Osteoblast (primary cell): ENCODE results near the gene RHBDF2. TPM values are rescaled to one million over a fixed set of nuclear protein-coding genes. Genes with fewer than 3 reads are reported as not detected.
"Not testable (repeated sequence)": the region's sequence is repeated elsewhere in the genome, so short reads cannot be mapped to it uniquely, and the experiment has no call there.

Experiments used
- DNase-seq: peaks from one replicate; pipeline ENCODE4 v3.0.0; 2011; ENCODE audit warnings: low spot score, mixed read lengths; ENCODE audit not compliant: insufficient read length; ENCODE audit errors: missing footprints
- H2AFZ ChIP-seq: 2 replicates; pipeline ENCODE4 v1.6.0; 2011; ENCODE audit warnings: mild to moderate bottlenecking, low read length
- H3K27ac ChIP-seq: 2 replicates; pipeline ENCODE4 v1.5.1; 2011; ENCODE audit warnings: mild to moderate bottlenecking, low read depth, low read length, moderate library complexity
- H3K27me3 ChIP-seq: 2 replicates; pipeline ENCODE4 v1.6.0; 2012; ENCODE audit warnings: mild to moderate bottlenecking, control low read depth, inconsistent platforms, low read length, moderate library complexity; ENCODE audit not compliant: insufficient read depth
- H3K36me3 ChIP-seq: 2 replicates; pipeline ENCODE4 v1.5.1; 2011; ENCODE audit warnings: mild to moderate bottlenecking, low read length, control low read depth, moderate library complexity; ENCODE audit not compliant: insufficient read depth
- H3K4me1 ChIP-seq: 2 replicates; pipeline ENCODE4 v1.5.1; 2011; ENCODE audit warnings: mild to moderate bottlenecking, low read length, control low read depth, moderate library complexity; ENCODE audit not compliant: insufficient read depth
- H3K4me2 ChIP-seq: 2 replicates; pipeline ENCODE4 v1.6.0; 2011; ENCODE audit warnings: mild to moderate bottlenecking, low read length; ENCODE audit not compliant: insufficient read depth
- H3K4me3 ChIP-seq: fragments of 200-600 bp; sonication (generic); 3 replicates; pipeline ENCODE4 v1.5.1; 2012; ENCODE audit warnings: mild to moderate bottlenecking, low read length, inconsistent platforms; ENCODE audit not compliant: insufficient read depth
- H3K79me2 ChIP-seq: 2 replicates; pipeline ENCODE4 v1.6.0; 2012; ENCODE audit warnings: mild to moderate bottlenecking, low read length, control low read depth, inconsistent platforms; ENCODE audit not compliant: insufficient read depth
- H3K9me3 ChIP-seq: 2 replicates; pipeline ENCODE4 v1.5.1; 2011; ENCODE audit warnings: low read depth, low read length, control low read depth
- H4K20me1 ChIP-seq: 2 replicates; pipeline ENCODE4 v1.6.0; 2012; ENCODE audit warnings: mild to moderate bottlenecking, low read length, control low read depth; ENCODE audit not compliant: insufficient read depth
- total RNA-seq: library from RNA; depleted of rRNA; stranded (reverse); fragments of >200 nt; gene quantifications from 2 replicates; pipeline ENCODE4 v1.2.3, GENCODE V29; 2012
- TF ChIP-seq, protein P1 (sequence below): IDR thresholded peaks from 2 replicates; pipeline ENCODE4 v1.5.1; 2011; ENCODE audit warnings: mild to moderate bottlenecking, low read depth, low read length, moderate library complexity; ENCODE audit errors: extremely low read depth

Gene RHBDF2
- total RNA-seq, 1 donor = 8.3 TPM

DNA sequence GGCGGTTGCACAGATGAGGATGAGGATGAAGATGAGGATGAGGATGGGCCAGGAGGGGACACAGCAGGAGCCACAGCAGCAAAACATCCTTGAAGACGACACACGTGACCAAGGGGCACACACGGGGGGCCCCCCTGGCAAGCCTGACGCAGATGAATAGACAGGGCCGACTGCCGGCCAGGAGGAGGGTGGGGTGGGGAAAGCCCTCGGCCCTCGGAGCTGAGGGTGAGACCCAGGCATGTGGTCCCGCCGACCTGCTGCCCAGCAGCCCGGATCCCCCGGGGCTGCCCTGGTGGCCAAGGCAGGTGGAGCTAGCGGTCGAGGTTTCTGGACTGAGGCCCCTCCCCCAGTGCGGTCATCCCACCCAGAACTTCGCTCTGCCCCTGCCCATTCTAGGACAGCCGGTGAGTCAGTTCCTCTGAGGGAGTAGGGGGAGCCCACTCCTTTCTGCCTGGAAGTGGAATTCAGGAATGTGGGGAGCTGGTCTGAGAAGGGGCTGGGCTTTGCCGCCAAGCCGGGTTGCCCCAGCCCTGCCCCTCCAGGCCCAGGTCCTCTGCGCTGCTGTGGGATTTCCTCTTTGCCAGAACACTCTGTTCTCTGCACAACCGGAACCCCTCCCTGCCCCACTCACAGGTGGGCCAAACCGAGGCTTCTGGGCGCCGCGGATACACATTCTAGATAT is 26.3 kb upstream of the RHBDF2 start:
- H3K27me3 ChIP-seq = no peaks in the 10 kb centered on the region
- no peaks in the 10 kb centered on the region for H4K20me1 ChIP-seq
- H3K4me2 ChIP-seq = peak overlapping the region; percentile 65
- H3K27ac ChIP-seq = peak overlapping the region; percentile 98
- peaks cover 60% of the 10 kb centered on the region for H3K4me1 ChIP-seq
- H3K4me3 ChIP-seq = peak overlapping the region; percentile 42
- peak; percentile 96 for DNase-seq
- no peaks in the 10 kb centered on the region for H3K9me3 ChIP-seq
- no peaks in the 10 kb centered on the region for H3K79me2 ChIP-seq
- H3K36me3 ChIP-seq = no peaks in the 10 kb centered on the region
- TF ChIP-seq, protein P1, sequence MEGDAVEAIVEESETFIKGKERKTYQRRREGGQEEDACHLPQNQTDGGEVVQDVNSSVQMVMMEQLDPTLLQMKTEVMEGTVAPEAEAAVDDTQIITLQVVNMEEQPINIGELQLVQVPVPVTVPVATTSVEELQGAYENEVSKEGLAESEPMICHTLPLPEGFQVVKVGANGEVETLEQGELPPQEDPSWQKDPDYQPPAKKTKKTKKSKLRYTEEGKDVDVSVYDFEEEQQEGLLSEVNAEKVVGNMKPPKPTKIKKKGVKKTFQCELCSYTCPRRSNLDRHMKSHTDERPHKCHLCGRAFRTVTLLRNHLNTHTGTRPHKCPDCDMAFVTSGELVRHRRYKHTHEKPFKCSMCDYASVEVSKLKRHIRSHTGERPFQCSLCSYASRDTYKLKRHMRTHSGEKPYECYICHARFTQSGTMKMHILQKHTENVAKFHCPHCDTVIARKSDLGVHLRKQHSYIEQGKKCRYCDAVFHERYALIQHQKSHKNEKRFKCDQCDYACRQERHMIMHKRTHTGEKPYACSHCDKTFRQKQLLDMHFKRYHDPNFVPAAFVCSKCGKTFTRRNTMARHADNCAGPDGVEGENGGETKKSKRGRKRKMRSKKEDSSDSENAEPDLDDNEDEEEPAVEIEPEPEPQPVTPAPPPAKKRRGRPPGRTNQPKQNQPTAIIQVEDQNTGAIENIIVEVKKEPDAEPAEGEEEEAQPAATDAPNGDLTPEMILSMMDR = no peak
- peak overlapping the region; percentile 25 for H2AFZ ChIP-seq

DNA sequence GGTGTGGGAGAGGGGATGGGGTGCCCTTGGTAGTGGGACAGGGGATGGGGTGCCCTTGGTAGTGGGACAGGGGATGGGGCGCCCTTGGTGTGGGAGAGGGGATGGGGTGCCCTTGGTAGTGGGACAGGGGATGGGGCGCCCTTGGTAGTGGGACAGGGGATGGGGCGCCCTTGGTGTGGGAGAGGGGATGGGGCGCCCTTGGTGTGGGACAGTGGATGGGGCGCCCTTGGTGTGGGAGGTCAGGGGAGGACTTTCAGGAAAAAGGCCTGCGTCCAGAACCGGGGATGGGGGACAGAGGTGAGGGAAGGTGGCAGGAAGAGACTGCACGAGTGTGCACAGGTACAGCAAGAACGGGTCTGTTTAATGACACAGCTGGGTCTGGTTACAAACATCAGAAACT is 25.8 kb upstream of the RHBDF2 start:
- not testable (repeated sequence) for H3K36me3 ChIP-seq, H4K20me1 ChIP-seq, H3K79me2 ChIP-seq, H3K9me3 ChIP-seq, H3K4me3 ChIP-seq, DNase-seq, H3K27me3 ChIP-seq
- Histone ChIP-seq H2AFZ (peak overlapping the region; percentile 25), H3K4me2 (peak overlapping the region; percentile 65), H3K4me1 (peaks cover 60% of the 10 kb centered on the region), H3K27ac (peak overlapping the region; percentile 98)

DNA sequence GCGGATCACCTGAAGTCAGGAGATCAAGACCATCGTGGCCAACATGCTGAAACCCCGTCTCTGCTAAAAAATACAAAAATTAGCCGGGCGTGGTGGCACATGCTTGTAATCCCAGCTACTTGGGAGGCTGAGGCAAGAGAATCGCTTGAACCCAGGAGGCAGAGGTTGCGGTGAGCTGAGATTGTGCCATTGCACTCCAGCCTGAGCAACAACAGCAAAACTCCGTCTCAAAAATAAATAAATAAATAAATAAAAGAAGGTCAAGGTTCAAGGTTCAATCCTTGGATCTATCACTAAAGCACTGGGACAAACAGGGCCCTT is 24.2 kb upstream of the RHBDF2 start:
- Histone ChIP-seq H3K27ac (peak overlapping the region; percentile 69), H3K4me1 (peaks cover 47% of the 10 kb centered on the region)
- H3K36me3 ChIP-seq, H3K4me3 ChIP-seq, H3K27me3 ChIP-seq, H3K4me2 ChIP-seq, H4K20me1 ChIP-seq, H3K79me2 ChIP-seq, H3K9me3 ChIP-seq, H2AFZ ChIP-seq: not testable (repeated sequence)
- DNase-seq = peak; percentile 30

DNA sequence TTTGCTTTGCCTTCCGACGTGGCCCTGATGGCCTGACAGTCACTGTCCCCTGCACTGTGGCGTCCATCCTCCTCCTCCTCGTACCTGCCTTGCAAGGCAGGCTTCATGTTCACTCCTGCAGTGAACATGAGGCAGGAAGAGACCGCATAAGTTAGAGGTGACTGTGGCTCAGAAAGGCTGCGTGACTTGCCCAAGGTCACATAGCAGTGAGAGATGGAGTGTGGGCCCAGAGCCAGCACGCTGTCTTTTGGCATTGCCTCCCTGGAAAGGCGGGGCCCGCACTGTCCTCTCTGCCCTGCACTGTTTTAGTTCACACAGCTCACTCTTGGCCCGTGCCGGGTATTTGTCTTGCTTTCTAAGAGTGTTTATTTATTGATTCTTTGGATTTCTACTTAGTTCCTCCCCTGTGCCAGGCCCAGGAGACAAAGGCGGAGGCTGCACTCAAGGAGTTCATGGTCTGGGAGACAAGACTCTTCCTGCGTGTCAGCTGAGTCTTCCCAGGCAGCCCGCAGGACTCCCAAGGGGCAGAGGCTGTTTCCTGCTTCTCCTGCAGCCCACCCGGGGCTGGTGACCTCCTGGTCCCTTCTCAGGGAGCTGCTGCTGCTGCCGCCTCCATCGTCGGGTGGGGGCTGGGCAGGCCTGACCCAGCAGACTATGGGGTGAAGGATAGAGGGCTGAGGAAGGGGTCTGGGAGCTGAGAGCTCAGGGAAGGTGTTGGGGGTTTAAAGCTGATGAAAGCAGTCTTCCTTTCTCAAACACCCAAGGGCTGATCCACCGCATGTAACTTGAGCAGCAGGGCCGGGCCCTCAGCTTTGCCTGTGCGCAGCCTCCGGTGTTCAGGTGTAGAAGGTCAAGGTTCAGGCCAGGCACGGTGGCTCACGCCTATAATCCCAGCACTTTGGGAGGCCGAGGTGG is 23.6 kb upstream of the RHBDF2 start:
- Histone ChIP-seq H3K79me2 (no peaks in the 10 kb centered on the region), H3K27ac (peak overlapping the region; percentile 69), H2AFZ (no peak overlapping the region), H3K27me3 (no peaks in the 10 kb centered on the region), H3K4me3 (no peak overlapping the region), H3K4me2 (peak overlapping the region; percentile 0), H4K20me1 (no peaks in the 10 kb centered on the region), H3K4me1 (peaks cover 41% of the 10 kb centered on the region), H3K36me3 (no peaks in the 10 kb centered on the region), H3K9me3 (no peaks in the 10 kb centered on the region)
- peak; percentile 87 for DNase-seq
- TF ChIP-seq, protein P1 = no peak
